ENCODE results near the gene COL18A1.

The COL18A1 gene

GRCh38 chr21:45466330-45467220 lies 61.6 kb downstream of the COL18A1 start:
- no peak for DNase-seq (ENCODE audit: low read depth in 2 of 2, low spot score in 1 of 2)

- no peak for DNase-seq (ENCODE audit: low read depth in 2 of 2, low spot score in 1 of 2)
Measured at GRCh38 chr21:45467221-45467779, 62.3 kb downstream of the COL18A1 start.

DNA sequence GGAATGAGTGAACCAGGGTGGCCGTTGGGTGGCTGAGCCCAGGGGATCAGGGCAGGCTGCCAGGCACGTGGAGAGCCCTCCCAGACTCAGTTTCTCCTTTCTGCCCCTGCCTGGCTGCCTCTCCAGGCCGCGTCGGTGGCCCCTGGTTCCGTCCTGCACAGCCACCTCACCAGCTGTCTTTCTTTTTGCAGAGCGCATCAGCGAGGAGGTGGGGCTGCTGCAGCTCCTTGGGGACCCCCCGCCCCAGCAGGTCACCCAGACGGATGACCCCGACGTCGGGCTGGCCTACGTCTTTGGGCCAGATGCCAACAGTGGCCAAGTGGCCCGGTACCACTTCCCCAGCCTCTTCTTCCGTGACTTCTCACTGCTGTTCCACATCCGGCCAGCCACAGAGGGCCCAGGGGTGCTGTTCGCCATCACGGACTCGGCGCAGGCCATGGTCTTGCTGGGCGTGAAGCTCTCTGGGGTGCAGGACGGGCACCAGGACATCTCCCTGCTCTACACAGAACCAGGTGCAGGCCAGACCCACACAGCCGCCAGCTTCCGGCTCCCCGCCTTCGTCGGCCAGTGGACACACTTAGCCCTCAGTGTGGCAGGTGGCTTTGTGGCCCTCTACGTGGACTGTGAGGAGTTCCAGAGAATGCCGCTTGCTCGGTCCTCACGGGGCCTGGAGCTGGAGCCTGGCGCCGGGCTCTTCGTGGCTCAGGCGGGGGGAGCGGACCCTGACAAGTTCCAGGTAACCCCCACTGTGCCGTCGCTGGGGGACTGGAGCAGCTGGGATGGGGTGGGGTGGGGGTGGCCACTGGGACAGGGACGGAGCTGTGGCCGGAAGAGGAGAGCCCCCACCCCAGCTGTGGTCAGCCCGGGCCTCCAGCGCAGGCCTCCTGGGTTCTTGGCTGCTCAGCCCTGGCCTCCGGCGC lies 63.3 kb downstream of the COL18A1 start:
- no peak for DNase-seq (ENCODE audit: low read depth in 2 of 2, low spot score in 1 of 2)

DNA sequence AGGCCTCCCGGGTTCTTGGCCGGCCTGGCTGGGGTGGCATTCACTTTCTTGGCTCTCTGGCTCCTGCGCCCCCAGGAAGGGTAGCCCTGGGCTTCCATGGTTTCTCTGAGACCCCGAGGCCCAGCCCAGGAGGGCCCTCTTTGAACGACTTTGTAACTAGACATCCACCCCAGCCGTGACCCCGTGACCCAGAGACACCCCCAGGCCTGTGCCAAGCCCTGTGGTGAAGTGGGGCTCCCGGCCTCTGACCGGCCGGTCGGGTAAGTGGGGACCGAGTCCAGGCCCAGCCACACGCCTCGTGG lies 64.0 kb downstream of the COL18A1 start:
- DNase-seq (ENCODE audit: low read depth in 2 of 2, low spot score in 1 of 2): no peak

DNA sequence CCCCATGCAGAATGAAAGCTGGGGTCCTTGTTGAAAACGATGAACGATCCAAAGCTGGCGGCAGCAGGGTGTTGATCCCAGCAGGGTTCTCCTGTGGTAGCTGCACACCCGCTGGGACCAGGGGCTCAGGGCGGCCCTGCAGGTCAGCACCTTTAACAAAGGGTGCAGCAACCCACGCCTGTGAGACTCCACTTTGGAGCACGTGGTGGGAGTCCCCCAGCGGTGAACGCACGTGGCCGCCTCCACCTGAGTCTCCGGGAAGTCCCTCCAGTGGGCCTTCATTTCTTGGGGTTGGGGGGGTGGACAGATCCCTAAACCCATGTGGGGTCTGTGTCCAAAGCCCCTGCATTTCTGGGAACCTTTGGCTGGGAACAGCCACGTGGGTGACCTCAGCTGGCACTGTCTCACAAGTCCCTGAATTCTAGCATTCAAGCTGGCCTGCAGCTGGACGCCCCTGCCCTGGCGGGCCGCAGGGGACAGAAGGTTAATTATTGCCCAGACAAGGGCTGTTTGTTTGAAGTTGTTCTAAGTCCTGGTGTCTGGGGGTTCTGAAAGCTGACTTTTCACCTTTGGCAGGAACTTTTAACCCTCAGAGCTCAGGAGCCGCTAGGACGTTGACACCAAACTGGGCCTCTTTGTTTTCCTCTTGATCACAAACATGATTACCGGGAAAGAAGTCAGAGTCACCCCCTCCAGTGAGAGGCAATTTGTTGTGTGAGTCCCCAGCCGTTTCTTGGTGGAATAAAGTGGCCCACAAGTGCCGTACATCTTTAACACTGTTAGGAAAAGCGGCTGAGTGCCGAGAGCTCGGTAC lies 64.5 kb downstream of the COL18A1 start:
- DNase-seq (ENCODE audit: low read depth in 2 of 2, low spot score in 1 of 2): no peak

DNA sequence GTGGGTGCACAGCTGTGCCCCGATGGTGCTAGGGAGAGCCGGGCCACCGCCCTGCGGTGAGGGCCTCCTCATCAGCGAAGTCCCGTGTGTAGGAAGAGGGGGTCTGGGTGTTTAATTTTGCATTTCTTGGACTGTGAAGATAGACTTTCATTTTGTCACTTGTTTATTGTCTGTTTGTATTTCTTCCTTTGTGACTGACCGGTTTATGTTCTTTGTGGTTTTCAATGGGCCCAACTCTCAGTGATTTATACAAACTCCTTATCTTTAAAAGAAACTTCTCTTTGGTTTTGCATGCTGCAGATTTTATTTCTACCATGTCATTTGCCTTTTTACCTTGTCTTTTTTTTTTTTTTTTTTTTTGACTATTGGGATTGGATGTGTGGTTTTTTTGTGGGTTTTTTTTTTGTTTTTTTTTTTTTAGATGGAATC lies 65.1 kb downstream of the COL18A1 start:
- no peak for DNase-seq (ENCODE audit: low read depth in 2 of 2, low spot score in 1 of 2)

- DNase-seq (ENCODE audit: low read depth in 2 of 2, low spot score in 1 of 2): no peak
Measured at GRCh38 chr21:45470773-45471524, 66.0 kb downstream of the COL18A1 start.

GRCh38 chr21:45471525-45472221 lies 66.7 kb downstream of the COL18A1 start:
- no peak for DNase-seq (ENCODE audit: low read depth in 2 of 2, low spot score in 1 of 2)

DNA sequence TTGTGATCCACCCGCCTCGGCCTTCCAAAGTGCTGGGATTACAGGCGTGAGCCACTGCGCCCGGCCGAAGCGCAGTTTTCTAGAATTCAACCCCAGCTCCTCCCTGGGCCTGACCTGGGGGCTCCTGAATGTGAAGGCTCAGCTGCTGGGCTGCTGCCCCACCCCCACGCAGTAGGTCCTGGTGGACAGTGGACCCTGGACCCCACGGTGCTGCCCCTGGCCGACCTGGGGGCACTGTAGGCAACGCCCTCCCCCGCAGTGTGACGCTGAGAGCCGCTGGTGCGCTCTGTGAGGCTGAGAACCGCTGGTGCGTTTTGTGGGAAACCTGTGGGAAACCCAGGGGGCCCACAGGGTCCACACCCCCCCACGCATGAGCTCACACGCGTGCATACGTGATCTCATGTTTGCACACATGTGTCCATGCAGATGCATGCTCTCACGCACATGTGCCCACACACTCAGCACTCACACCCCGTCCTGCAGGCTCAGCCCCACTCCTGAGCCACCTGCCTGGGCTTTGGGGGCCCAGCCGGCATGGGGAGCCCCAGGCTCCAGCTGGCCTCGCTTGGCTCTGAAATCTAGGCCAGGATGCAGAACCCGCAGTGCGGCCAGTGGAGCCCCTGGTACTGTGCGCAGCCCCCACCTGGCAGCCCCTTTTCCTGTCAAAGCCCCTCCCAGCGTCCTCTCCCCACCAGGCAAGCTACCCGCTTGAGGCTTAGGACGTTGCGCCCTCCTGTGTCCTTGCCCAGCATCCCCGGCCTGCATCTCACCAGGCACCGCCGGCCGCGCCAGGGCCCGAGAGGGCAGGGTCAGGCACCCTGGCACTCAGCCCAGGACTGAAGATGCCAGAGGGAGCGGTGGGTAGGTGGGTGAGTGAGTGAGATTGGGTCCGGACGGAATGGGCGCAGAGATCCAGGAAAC lies 67.7 kb downstream of the COL18A1 start:
- DNase-seq (ENCODE audit: low read depth in 2 of 2, low spot score in 1 of 2): no peak

- DNase-seq (ENCODE audit: low read depth in 2 of 2, low spot score in 1 of 2): no peak
Measured at GRCh38 chr21:45473496-45474322, 68.7 kb downstream of the COL18A1 start.

- DNase-seq (ENCODE audit: low read depth in 2 of 2, low spot score in 1 of 2): no peak
Measured at GRCh38 chr21:45474323-45474950, 69.5 kb downstream of the COL18A1 start.

GRCh38 chr21:45475004-45475685 lies 70.2 kb downstream of the COL18A1 start:
- no peak for DNase-seq (ENCODE audit: low read depth in 2 of 2, low spot score in 1 of 2)

GRCh38 chr21:45475797-45476570 lies 71.0 kb downstream of the COL18A1 start:
- DNase-seq (ENCODE audit: low read depth in 2 of 2, low spot score in 1 of 2): no peak

DNA sequence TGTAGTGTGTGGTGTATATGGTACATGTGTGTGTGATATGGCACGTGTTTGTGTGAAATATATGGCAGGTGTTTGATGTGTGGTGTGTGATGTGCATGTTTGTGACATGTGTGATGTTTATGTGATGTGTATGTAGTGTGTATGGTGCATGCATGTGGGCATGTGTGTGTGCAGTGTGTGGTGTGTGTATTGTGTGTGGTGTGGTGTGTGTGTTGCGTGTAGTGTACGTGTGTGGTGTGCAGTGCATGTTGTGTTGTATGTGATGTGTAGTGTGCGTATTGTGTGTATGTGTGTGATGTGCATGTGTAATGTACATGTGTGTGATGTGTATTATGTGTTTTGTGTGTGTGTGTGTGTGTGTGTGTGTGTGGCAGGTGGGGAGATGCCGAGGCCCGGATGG lies 71.6 kb downstream of the COL18A1 start:
- DNase-seq (ENCODE audit: low read depth in 2 of 2, low spot score in 1 of 2): no peak

- DNase-seq (ENCODE audit: low read depth in 2 of 2, low spot score in 1 of 2): no peak
Measured at GRCh38 chr21:45477176-45478114, 72.5 kb downstream of the COL18A1 start.

Measured in stimulated activated CD8-positive, alpha-beta memory T cell treated with anti-CD3 and anti-CD28 coated beads, Interleukin-4, amount 100 ng/mL, for 4 hours (primary cell).